Right forelimb (tissue), 1 donor: ENCODE data around the gene SFT2D1.

Experiments
- DNase-seq: peaks from one replicate; pipeline ENCODE4 v3.0.0-alpha.2; 2018

The SFT2D1 gene

GRCh38 chr6:166331503-166332415 is 10.6 kb downstream of the SFT2D1 start:
- no peak for DNase-seq

GRCh38 chr6:166330612-166331011 is 11.7 kb downstream of the SFT2D1 start:
- DNase-seq, result no peak

- DNase-seq, result no peak
Observed at GRCh38 chr6:166325383-166326042, 16.8 kb downstream of the SFT2D1 start.

GRCh38 chr6:166323395-166323794 is 18.9 kb downstream of the SFT2D1 start:
- DNase-seq, result no peak

- no peak for DNase-seq
Observed at GRCh38 chr6:166318649-166319600, 23.4 kb downstream of the SFT2D1 start.

- peak; percentile 63 for DNase-seq
Observed at GRCh38 chr6:166318227-166318626, 24.1 kb downstream of the SFT2D1 start.

- DNase-seq, result no peak
Observed at GRCh38 chr6:166317261-166318212, 24.8 kb downstream of the SFT2D1 start.

GRCh38 chr6:166315436-166315835 is 26.9 kb downstream of the SFT2D1 start:
- DNase-seq, result no peak

- DNase-seq, result no peak
Observed at GRCh38 chr6:166314454-166314853, 27.9 kb downstream of the SFT2D1 start.

GRCh38 chr6:166313255-166314070 is 28.9 kb downstream of the SFT2D1 start:
- no peak for DNase-seq

GRCh38 chr6:166312832-166313231 is 29.5 kb downstream of the SFT2D1 start:
- DNase-seq, result no peak

GRCh38 chr6:166310634-166311033 is 31.7 kb downstream of the SFT2D1 start:
- DNase-seq, result no peak

GRCh38 chr6:166309977-166310376 is 32.4 kb downstream of the SFT2D1 start:
- no peak for DNase-seq

- no peak for DNase-seq
Observed at GRCh38 chr6:166308769-166309589, 33.4 kb downstream of the SFT2D1 start.

GRCh38 chr6:166308033-166308768 is 34.1 kb downstream of the SFT2D1 start, which contains the start of gene PRR18:
PRR18 (minus strand) TSS chr6:166308392; CDS start chr6:166308142, 250 bp downstream.
- peak; percentile 56 for DNase-seq

- DNase-seq, result peak; percentile 58
Observed at GRCh38 chr6:166307082-166308032, 35.0 kb downstream of the SFT2D1 start.

GRCh38 chr6:166306378-166307081 is 35.8 kb downstream of the SFT2D1 start:
- DNase-seq, result no peak
